Measurements from ENCODE around the gene GSDME. TPM values are rescaled to one million over a fixed set of nuclear protein-coding genes. Genes with fewer than 3 reads are reported as not detected.

The GSDME gene
- total and polyA plus RNA-seq, 2 of the 4 experiments (the other 2 are of a cell fraction), result 75.2 to 78.7 TPM

DNA sequence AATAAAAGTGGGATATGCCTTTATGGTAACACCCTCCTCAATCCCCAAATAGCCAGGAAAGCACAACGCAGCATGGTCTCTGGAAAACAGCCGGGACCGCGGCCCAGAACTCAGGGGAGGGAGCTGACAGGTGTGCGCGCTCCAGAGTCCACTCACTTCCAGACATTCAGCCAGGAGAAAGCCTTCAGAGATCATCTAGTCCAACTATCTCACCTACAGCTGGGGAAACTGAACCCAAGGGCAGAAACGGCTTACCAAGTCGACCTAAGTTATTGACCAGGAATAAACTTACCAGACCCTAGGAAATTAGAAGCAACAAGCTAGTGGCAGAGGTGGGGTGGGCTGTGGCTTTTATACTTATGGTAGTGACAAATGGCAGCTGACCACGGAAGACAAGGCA, 16.4 kb downstream of the GSDME start:
- POLR2A ChIA-PET (ENCODE audit: unreplicated experiment), result interaction anchor here (0.5 kb wide), 1 partner anchor 385 kb away, joined by 3 read pairs; no protein-coding TSS in a partner anchor
- Histone ChIP-seq H3K4me1 (ENCODE audit: control insufficient read depth, insufficient read depth, low read length) (peaks cover 18% of the 10 kb centered on the region), H2BK5ac (ENCODE audit: low read depth, low read length, poor library complexity, severe bottlenecking) (peak overlapping the region; percentile 88), H4K91ac (ENCODE audit: insufficient read depth, low read depth, low read length) (peak overlapping the region; percentile 89), H4K8ac (ENCODE audit: low read depth in 2 of 2, low read length in 2 of 2) (peak overlapping the region; percentile 30 to 89; a peak in 3 of 4 replicates), H3K36me3 (ENCODE audit: control insufficient read depth, insufficient read depth, low read length) (peaks cover 6% of the 10 kb centered on the region), H2BK120ac (ENCODE audit: low read depth, low read length) (peak overlapping the region; percentile 89), H2BK15ac (ENCODE audit: low read depth, low read length) (peak overlapping the region; percentile 81), H3K18ac (ENCODE audit: low read depth, low read length) (peak overlapping the region; percentile 31), H3K9me3 (ENCODE audit: control insufficient read depth, insufficient read depth, low read length) (no peaks in the 10 kb centered on the region), H3K4me3 (ENCODE audit: insufficient read depth, low read depth, low read length) (no peak overlapping the region), H2AFZ (replicated peaks; ENCODE audit: low read length, poor library complexity) (no peak overlapping the region), H2BK20ac (ENCODE audit: low read depth, low read length) (peak overlapping the region; percentile 90), H2AK9ac (replicated peaks; ENCODE audit: low read depth, low read length, poor library complexity) (peak overlapping the region; percentile 35), H3K79me1 (ENCODE audit: low read depth in 1 of 2, low read length in 2 of 2) (peaks cover 17 to 48% of the 10 kb centered on the region in 2 experiments), H3K56ac (ENCODE audit: extremely low read depth, insufficient read depth, low read length) (0 out of 2 replicates have a peak overlapping the region, but pooled peaks have one; percentile 34), H3K14ac (replicated peaks; ENCODE audit: low read depth, low read length) (peak overlapping the region; percentile 33; the same call in 1 of the 2 replicates), H3K27me3 (ENCODE audit: control insufficient read depth, insufficient read depth, low read length) (no peaks in the 10 kb centered on the region), H2AK5ac (ENCODE audit: low read depth, low read length) (peak overlapping the region; percentile 87), H3K27ac (ENCODE audit: insufficient read depth, low read length) (peak overlapping the region; percentile 70; the same call in 1 of the 2 replicates), H3K4ac (ENCODE audit: low read depth, low read length) (peak overlapping the region; percentile 82), H3K4me2 (ENCODE audit: low read depth, low read length) (no peak overlapping the region), H3K9me1 (ENCODE audit: insufficient read depth, low read length) (peaks cover 20% of the 10 kb centered on the region), H4K5ac (ENCODE audit: low read depth, low read length) (peak overlapping the region; percentile 37; the same call in 1 of the 2 replicates), H4K20me1 (ENCODE audit: insufficient read depth, low read length) (no peaks in the 10 kb centered on the region), H3K23ac (ENCODE audit: low read depth, low read length) (peak overlapping the region; percentile 10; the same call in 1 of the 2 replicates), H3K9ac (ENCODE audit: low read depth, low read length) (no peak overlapping the region)
- in situ Hi-C loops (cut with MboI; ENCODE audit: low sequenced_read_pairs) (no loop called here), intact Hi-C loops (cut with micrococcal nuclease) (no loop called here), dilution Hi-C loops (cut with HindIII; ENCODE audit: low sequenced_read_pairs, unreplicated experiment) (no loop called here)
- no CpG with 5 or more reads among the region's 9 CpGs for whole genome bisulfite sequencing, 2 experiments (ENCODE audit: extremely low coverage in 2 of 2, insufficient read length in 1 of 2)
- no peak for DNase-seq
- CTCF ChIA-PET, result no interaction called here
- TF ChIP-seq MAZ (IDR thresholded peaks at IDR 0.05; ENCODE audit: borderline replicate concordance, low read depth, low read length) (no peak), RAD21 (IDR thresholded peaks at IDR 0.05; ENCODE audit: low read length) (no peak)
- TF ChIP-seq, protein P1, sequence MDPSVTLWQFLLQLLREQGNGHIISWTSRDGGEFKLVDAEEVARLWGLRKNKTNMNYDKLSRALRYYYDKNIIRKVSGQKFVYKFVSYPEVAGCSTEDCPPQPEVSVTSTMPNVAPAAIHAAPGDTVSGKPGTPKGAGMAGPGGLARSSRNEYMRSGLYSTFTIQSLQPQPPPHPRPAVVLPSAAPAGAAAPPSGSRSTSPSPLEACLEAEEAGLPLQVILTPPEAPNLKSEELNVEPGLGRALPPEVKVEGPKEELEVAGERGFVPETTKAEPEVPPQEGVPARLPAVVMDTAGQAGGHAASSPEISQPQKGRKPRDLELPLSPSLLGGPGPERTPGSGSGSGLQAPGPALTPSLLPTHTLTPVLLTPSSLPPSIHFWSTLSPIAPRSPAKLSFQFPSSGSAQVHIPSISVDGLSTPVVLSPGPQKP (IDR thresholded peaks at IDR 0.05; ENCODE audit: borderline replicate concordance, low read depth, low read length), result no peak
- ATAC-seq (ENCODE audit: low read depth), result no peak
- BruUV-seq (replicated peaks), result no TSS peak
